Fibroblast of mammary gland (primary cell): ENCODE data around the gene KRTDAP.
"Not testable (repeated sequence)": the region's sequence is repeated elsewhere in the genome, so short reads cannot be mapped to it uniquely, and the experiment has no call there.

Experiments
- DNase-seq: peaks from one replicate; pipeline ENCODE4 v3.0.0-alpha.2; 2010; ENCODE audit warnings: low read depth
- H3K4me3 ChIP-seq: 2 replicates; pipeline ENCODE4 v1.5.1; 2011; ENCODE audit warnings: low read depth, mild to moderate bottlenecking, low read length, moderate library complexity; ENCODE audit not compliant: control insufficient read depth
- CTCF ChIP-seq: conservative IDR thresholded peaks from 2 replicates; pipeline ENCODE4 v1.5.1; 2011; ENCODE audit warnings: low read depth, low read length, inconsistent platforms; ENCODE audit not compliant: control insufficient read depth, insufficient read depth

Gene KRTDAP

GRCh38 chr19:35486268-35486708 lies 4.0 kb downstream of the KRTDAP start:
- no peak overlapping the region for H3K4me3 ChIP-seq
- no peak for TF ChIP-seq CTCF
- DNase-seq = no peak

- DNase-seq = no peak
- TF ChIP-seq CTCF = no peak
- no peak overlapping the region for H3K4me3 ChIP-seq
Observed at GRCh38 chr19:35484252-35485036, 5.8 kb downstream of the KRTDAP start.

- no peak for TF ChIP-seq CTCF
- DNase-seq = no peak
- no peak overlapping the region for H3K4me3 ChIP-seq
Observed at GRCh38 chr19:35483089-35483488, 7.2 kb downstream of the KRTDAP start.

- no peak overlapping the region for H3K4me3 ChIP-seq
- DNase-seq = no peak
- TF ChIP-seq CTCF = no peak
Observed at GRCh38 chr19:35478794-35479677, 11.2 kb downstream of the KRTDAP start.

- peak; percentile 4 for TF ChIP-seq CTCF
- no peak overlapping the region for H3K4me3 ChIP-seq
- no peak for DNase-seq
Observed at GRCh38 chr19:35476149-35476548, 14.1 kb downstream of the KRTDAP start.

- H3K4me3 ChIP-seq, DNase-seq: not testable (repeated sequence)
Observed at GRCh38 chr19:35474594-35474993, 15.7 kb downstream of the KRTDAP start.

- no peak overlapping the region for H3K4me3 ChIP-seq
- no peak for DNase-seq
- TF ChIP-seq CTCF = no peak
Observed at GRCh38 chr19:35474104-35474503, 16.2 kb downstream of the KRTDAP start.
